Bronchial epithelial cell (primary cell): ENCODE measurements around the gene DEK. TPM values are rescaled to one million over a fixed set of nuclear protein-coding genes. Genes with fewer than 3 reads are reported as not detected.
"Not testable (repeated sequence)": the region's sequence is repeated elsewhere in the genome, so short reads cannot be mapped to it uniquely, and the experiment has no call there.

Experiments used
- DNase-seq: peaks from one replicate; pipeline ENCODE4 v3.0.0-alpha.2; 2010; ENCODE audit warnings: low read depth
- FAIRE-seq: peaks from 2 replicates; lab custom pipeline; 2011; peaks lifted over from hg19 to GRCh38; lab: Jason Lieb, UNC
- H3K27me3 ChIP-seq: 2 replicates; pipeline ENCODE4 v1.5.1; 2011; ENCODE audit warnings: low read length; ENCODE audit not compliant: control insufficient read depth, insufficient read depth
- H3K36me3 ChIP-seq: 2 replicates; pipeline ENCODE4 v1.5.1; 2011; ENCODE audit warnings: low read length; ENCODE audit not compliant: control insufficient read depth, insufficient read depth
- H3K4me3 ChIP-seq: 2 replicates; pipeline ENCODE4 v1.5.1; 2011; ENCODE audit warnings: mild to moderate bottlenecking, low read depth, low read length, control low read depth
- total RNA-seq: library from RNA; depleted of rRNA; stranded (reverse); fragments of >200 nt; gene quantifications from 2 replicates; pipeline ENCODE4 v1.2.1, GENCODE V29; 2014
- TF ChIP-seq, protein P1 (sequence below): IDR thresholded peaks from 2 replicates; pipeline ENCODE4 v1.5.1; 2011; ENCODE audit warnings: mild to moderate bottlenecking, moderate library complexity, low read length, control low read depth, inconsistent platforms; ENCODE audit not compliant: insufficient read depth, severe bottlenecking

Gene DEK
- total RNA-seq, 1 donor from 2014 or later, result 50.3 TPM

DNA sequence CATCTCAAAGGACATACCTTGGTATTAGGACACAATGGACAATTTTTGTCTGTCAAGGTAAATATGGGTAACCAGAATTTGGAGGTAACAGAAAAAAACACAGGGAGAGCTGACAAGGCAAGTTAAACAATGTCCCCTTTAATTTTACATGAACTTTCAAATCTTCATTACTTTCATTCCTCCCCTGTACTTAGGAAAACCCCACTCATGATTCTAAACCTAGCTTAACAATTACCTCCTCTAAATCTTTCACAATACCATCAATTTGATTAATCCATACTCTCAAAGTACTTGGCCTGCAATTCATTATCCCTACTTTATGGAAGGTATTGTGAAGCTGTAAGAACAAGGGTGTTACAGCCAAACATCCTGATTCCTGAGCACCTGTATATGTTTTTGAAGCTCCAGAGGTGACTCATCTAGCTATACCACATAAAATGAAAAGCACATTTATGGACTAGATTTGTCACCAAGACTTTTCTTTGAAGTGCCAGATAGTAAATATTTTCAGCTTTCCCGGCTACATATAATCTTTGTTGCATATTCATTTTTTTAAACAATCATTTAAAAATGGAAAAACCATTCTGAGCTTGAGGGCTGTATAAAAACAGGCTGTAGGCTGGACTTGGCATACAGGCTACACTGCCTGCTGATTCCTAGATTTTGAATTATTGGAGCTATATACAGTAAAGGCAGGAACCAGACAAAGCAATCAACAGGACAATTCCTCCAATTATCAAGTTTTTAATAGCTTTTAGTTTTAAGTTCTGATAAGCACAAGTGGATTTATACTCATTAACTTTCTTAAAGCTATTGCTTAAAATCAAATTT, 22.9 kb downstream of the DEK start:
- Histone ChIP-seq H3K27me3 (no peaks in the 10 kb centered on the region), H3K4me3 (no peak overlapping the region), H3K36me3 (no peaks in the 10 kb centered on the region)
- peak; percentile 55 for DNase-seq
- TF ChIP-seq, protein P1, sequence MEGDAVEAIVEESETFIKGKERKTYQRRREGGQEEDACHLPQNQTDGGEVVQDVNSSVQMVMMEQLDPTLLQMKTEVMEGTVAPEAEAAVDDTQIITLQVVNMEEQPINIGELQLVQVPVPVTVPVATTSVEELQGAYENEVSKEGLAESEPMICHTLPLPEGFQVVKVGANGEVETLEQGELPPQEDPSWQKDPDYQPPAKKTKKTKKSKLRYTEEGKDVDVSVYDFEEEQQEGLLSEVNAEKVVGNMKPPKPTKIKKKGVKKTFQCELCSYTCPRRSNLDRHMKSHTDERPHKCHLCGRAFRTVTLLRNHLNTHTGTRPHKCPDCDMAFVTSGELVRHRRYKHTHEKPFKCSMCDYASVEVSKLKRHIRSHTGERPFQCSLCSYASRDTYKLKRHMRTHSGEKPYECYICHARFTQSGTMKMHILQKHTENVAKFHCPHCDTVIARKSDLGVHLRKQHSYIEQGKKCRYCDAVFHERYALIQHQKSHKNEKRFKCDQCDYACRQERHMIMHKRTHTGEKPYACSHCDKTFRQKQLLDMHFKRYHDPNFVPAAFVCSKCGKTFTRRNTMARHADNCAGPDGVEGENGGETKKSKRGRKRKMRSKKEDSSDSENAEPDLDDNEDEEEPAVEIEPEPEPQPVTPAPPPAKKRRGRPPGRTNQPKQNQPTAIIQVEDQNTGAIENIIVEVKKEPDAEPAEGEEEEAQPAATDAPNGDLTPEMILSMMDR, result no peak
- no peak for FAIRE-seq

DNA sequence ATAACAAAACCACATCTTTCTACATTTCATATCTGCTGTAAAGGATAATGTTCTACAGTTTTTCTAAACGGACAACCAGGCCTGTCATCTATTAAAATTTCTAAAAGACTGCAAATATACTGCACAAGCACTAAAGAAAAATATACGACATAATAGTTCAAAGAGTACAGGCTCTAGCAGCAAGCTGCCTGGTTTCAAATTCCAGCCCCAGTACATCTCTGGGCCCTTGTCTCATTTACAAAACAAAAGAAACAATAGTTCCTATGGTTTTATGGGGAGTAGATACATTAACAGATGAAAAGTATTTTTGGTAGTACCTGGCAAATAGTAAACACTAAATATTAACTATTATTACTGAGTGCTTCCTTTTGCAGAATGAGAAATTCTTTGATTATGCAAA, 24.1 kb downstream of the DEK start:
- TF ChIP-seq, protein P1, result no peak
- H3K4me3 ChIP-seq, result no peak overlapping the region
- H3K27me3 ChIP-seq, result no peaks in the 10 kb centered on the region
- FAIRE-seq, result no peak
- DNase-seq, result no peak
- no peaks in the 10 kb centered on the region for H3K36me3 ChIP-seq

DNA sequence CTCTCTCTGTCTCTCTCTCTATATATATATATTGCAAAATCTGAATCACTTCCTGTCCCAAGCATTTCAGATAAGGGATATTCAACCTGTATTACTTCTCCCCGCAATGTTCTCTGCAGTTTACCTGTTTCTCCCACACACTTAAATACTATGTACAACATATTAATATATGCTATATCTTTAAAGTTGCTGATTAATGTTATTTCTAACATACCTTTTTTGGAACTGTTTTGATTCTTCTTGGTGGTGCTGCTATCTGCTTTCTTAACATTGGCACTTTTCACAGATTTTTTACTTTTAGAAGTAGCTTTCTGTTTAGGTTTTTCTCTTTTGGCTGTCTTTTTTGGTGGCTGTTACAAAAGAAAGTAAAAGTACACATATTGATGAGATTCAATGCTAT, 27.2 kb downstream of the DEK start:
- TF ChIP-seq, protein P1, result no peak
- no peak overlapping the region for H3K4me3 ChIP-seq
- FAIRE-seq (no peak), DNase-seq (peak; percentile 35)
- H3K36me3 ChIP-seq, result peaks cover 2% of the 10 kb centered on the region
- H3K27me3 ChIP-seq, result no peaks in the 10 kb centered on the region

DNA sequence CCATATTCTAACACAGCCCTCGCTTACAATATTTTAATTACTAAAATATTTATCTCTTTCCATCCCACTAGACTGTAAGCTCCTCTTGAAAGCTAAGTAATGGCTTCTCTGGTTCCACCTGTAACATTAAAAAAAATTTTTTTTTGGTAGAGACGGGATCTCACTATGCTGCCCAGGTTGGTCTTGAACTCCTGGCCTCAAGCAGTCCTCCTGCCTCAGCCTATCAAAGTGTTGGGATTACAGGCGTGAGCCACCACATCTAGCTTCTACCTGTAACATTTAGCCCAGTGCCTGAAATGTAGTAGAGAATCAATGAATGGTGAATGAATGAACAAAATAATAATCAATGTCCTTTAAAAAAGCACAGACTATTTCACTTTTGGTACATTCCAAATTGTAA, 28.8 kb downstream of the DEK start:
- H3K27me3 ChIP-seq, result no peaks in the 10 kb centered on the region
- no peak overlapping the region for H3K4me3 ChIP-seq
- FAIRE-seq (no peak), DNase-seq (no peak)
- peaks cover 2% of the 10 kb centered on the region for H3K36me3 ChIP-seq
- TF ChIP-seq, protein P1, result no peak

DNA sequence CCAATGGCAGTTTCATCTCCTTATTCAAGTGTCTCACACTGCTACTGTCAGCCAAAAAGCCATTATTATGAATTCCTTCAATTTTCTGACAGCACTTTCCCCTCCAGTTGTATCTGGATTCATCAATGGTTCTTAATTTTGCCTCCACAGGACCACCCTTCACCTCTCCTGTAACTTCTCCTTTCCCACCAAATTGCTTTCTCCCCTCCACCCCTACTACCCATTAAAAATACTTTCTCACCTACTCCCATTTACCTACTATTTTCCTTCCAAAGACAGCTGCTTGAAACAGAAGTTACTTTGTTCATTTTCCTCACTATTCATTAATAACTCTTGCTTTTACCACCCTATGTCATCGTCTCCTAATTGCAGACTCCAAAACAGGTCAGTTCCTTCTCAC, 29.8 kb downstream of the DEK start:
- DNase-seq (no peak), FAIRE-seq (no peak)
- Histone ChIP-seq H3K27me3 (no peaks in the 10 kb centered on the region), H3K36me3 (peaks cover 2% of the 10 kb centered on the region), H3K4me3 (no peak overlapping the region)
- TF ChIP-seq, protein P1, result no peak

DNA sequence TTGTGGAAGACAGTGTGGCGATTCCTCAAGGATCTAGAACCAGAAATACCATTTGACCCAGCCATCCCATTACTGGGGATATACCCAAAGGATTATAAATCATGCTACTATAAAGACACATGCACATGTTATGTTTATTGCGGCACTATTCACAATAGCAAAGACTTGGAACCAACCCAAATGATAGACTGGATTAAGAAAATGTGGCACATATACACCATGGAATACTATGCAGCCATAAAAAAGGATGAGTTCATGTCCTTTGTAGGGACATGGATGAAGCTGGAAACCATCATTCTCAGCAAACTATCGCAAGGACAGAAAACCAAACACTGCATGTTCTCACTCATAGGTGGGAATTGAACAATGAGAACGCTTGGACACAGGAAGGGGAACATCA, 30.6 kb downstream of the DEK start:
- not testable (repeated sequence) for FAIRE-seq, H3K36me3 ChIP-seq, H3K27me3 ChIP-seq, DNase-seq, H3K4me3 ChIP-seq

DNA sequence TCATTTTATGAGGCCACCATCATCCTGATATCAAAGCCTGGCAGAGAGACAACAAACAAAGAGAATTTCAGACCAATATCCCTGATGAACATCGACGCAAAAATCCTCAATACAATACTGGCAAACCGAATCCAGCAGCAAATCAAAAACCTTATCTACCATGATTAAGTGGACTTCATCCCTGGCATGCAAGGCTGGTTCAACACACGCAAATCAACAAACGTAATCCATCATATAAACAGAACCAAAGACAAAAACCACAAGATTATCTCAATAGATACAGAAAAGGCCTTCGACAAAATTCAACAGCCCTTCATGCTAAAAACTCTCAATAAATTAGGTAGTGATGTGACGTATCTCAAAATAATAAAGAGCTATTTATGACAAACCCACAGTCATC, 32.5 kb downstream of the DEK start:
- not testable (repeated sequence) for FAIRE-seq, H3K36me3 ChIP-seq, H3K27me3 ChIP-seq, H3K4me3 ChIP-seq, DNase-seq

DNA sequence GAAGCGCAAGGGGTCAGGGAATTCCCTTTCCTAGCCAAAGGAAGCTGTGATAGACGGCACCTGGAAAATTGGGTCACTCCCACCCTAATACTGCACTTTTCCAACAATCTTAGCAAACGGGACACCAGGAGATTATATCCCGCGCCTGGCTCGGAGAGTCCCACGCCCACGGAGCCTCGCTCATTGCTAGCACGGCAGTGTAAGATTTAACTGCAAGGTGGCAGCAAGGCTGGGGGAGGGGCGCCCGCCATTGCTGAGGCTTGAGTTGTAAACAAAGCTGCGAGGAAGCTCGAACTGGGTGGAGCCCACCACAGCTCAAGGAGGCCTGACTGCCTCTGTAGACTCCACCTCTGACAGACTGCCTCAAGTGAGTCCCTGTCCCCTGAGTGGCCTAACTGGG, 35.7 kb downstream of the DEK start:
- not testable (repeated sequence) for H3K36me3 ChIP-seq, FAIRE-seq, H3K4me3 ChIP-seq, H3K27me3 ChIP-seq, DNase-seq

DNA sequence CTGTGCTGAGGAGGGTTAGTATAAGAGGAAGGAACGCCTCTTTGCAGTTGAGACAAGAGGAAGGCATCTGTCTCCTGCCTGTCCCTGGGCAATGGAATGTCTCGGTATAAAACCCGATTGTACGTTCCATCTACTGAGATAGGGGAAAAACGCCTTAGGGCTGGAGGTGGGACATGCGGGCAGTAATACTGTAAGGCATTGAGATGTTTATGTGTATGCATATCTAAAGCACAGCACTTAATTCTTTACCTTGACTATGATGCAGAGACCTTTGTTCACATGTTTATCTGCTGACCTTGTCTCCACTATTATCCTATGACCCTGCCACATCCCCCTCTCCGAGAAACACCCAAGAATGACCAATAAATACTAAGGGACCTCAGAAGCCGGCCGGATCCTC, 37.2 kb downstream of the DEK start:
- FAIRE-seq, H3K36me3 ChIP-seq, H3K4me3 ChIP-seq, H3K27me3 ChIP-seq, DNase-seq: not testable (repeated sequence)
